HepG2 (cell line): ENCODE results near the gene ABHD3.

Experiments
- EZH2 ChIP-seq: conservative IDR thresholded peaks from 2 replicates; pipeline ENCODE4 v1.6.1; 2012; ENCODE audit warnings: mild to moderate bottlenecking, low read depth, low read length, moderate library complexity
- GLI4 ChIP-seq: sonication (generic); formaldehyde crosslinking; IDR thresholded peaks from 2 replicates; pipeline ENCODE4 v1.5.1; 2020; ENCODE audit warnings: missing genetic modification reagents, mild to moderate bottlenecking, moderate library complexity, borderline replicate concordance
- MAFK ChIP-seq, 2 experiments: IDR thresholded peaks in 1 of 2; conservative IDR thresholded peaks in 1 of 2; 2 replicates each; pipeline ENCODE4 v1.6.1; 2011; ENCODE audit warnings: improper control_type of control experiment in 2 of 2, low read length in 2 of 2
- POLR2A ChIP-seq, 2 experiments: IDR thresholded peaks; 2 replicates each; pipeline ENCODE4 v1.6.1; 2011; ENCODE audit warnings: low read depth in 2 of 2, low read length in 2 of 2, mild to moderate bottlenecking in 1 of 2, moderate library complexity in 1 of 2; ENCODE audit not compliant: insufficient read depth in 1 of 2
- SMAD1 ChIP-seq: sonication (generic); formaldehyde crosslinking; IDR thresholded peaks from 2 replicates; pipeline ENCODE4 v1.4.0; 2020; ENCODE audit warnings: missing genetic modification reagents, low read depth, mild to moderate bottlenecking, borderline replicate concordance
- ZNF34 ChIP-seq: sonication (generic); formaldehyde crosslinking; IDR thresholded peaks from 2 replicates; pipeline ENCODE4 v1.4.0; 2020; ENCODE audit warnings: mild to moderate bottlenecking, missing genetic modification reagents, borderline replicate concordance
- ZNF446 ChIP-seq: sonication (generic); formaldehyde crosslinking; IDR thresholded peaks from 2 replicates; pipeline ENCODE4 v1.5.0; 2020; ENCODE audit warnings: mild to moderate bottlenecking, missing genetic modification reagents

GRCh38 chr18:21653361-21653760, 51.2 kb downstream of the ABHD3 start:
- TF ChIP-seq GLI4 (no peak), ZNF34 (CRISPR knock-in tag) (no peak), ZNF446 (CRISPR knock-in tag) (no peak), MAFK (conservative IDR thresholded peaks at IDR 0.05 in 1 of 2, IDR thresholded peaks at IDR 0.05 in 1 of 2; ENCODE audit: low read length in 2 of 2) (no peak), SMAD1 (CRISPR knock-in tag) (no peak), EZH2 (no peak), POLR2A (IDR thresholded peaks at IDR 0.05; ENCODE audit: insufficient read depth in 1 of 2, low read depth in 2 of 2, low read length in 2 of 2) (no peak)
